SW 1271 (cell line): ENCODE results near the gene ZNF276.
"Not testable (repeated sequence)": the region's sequence is repeated elsewhere in the genome, so short reads cannot be mapped to it uniquely, and the experiment has no call there.

Experiments used
- DNase-seq, 2 experiments: peaks; one replicate each; lab custom pipeline; 2025; lab: John Stamatoyannopoulos, UW

Gene ZNF276

DNA sequence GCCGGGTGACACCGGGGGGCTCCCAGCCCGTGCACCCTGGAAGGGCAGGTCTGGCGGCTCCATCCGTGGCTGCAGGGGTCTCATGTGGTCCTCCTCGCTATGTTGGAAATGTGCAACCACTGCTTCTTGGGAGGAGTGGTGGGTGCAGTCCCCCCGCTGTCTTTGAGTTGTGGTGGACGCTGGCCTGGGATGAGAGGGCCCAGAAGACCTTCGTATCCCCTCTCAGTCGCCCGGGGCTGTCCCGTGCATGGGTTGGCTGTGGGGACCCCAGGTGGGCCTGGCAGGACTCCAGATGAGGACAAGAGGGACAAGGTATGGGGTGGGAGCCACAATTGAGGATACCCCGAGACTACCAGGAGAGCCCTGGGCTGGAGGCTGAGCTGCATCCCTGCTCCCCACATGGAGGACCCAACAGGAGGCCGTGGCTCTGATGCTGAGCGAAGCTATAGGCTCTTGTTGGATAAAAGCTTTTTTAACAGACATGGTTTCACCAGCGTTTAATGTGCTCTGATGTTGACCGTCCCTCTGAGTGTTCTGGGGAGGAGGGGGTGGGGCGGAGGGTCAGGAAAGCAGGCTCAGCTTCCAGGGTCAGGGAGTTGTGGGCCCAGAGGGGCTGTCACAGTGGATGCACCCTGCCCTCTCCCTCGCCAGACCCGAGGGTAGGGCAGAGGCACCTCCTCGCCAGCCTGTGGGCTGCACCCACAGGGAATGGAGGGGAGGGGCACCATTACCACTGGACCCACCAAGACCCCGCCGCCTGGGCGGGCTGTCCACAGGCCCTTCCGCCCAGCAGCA is 25.3 kb upstream of the ZNF276 start:
- no peak for DNase-seq

- DNase-seq: no peak
Measured at GRCh38 chr16:89696670-89697128, 24.6 kb upstream of the ZNF276 start.

GRCh38 chr16:89697161-89697615 is 24.1 kb upstream of the ZNF276 start:
- DNase-seq: no peak

- no peak for DNase-seq
Measured at GRCh38 chr16:89697616-89698331, 23.6 kb upstream of the ZNF276 start.

- DNase-seq: not testable (repeated sequence)
Measured at GRCh38 chr16:89698717-89699116, 22.6 kb upstream of the ZNF276 start.

- not testable (repeated sequence) for DNase-seq
Measured at GRCh38 chr16:89699629-89700099, 21.7 kb upstream of the ZNF276 start.

DNA sequence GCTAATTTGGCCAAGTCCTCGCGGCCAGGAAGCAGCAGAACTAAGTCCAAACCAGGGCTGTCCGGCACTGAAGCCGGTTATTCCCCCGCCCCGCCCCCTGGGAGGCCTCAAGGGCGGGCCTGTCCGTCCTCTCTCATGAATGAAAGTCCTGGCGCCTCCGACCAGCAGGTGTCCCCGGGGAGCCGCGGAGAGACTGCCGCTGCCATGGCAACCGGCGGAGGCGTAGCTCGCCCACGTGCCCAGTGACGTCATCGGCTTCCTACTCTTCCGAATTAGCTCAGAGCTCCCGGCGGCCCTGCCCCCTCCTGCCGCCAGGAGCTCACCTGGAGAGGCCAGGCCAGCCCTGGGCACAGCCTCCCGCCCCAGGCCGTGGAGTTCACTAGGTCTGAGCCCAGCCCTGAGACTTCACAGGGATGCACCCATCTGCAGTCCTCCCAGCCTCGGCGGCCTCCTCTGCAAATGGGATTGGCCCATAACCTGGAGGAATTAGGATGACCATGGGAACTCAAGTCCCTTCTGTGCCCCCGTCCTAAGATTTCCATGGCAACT is 21.2 kb upstream of the ZNF276 start:
- DNase-seq: peak; percentile 97

- no peak for DNase-seq
Measured at GRCh38 chr16:89700649-89701424, 20.5 kb upstream of the ZNF276 start.

- peak; percentile 68 to 83 for DNase-seq
Measured at GRCh38 chr16:89701425-89702406, 19.6 kb upstream of the ZNF276 start, which contains the start of gene SPATA2L. Gene SPATA2L (minus strand): TSS chr16:89701705. CDS start chr16:89701232, 473 bp downstream.

- DNase-seq: no peak
Measured at GRCh38 chr16:89704281-89704680, 17.1 kb upstream of the ZNF276 start.

DNA sequence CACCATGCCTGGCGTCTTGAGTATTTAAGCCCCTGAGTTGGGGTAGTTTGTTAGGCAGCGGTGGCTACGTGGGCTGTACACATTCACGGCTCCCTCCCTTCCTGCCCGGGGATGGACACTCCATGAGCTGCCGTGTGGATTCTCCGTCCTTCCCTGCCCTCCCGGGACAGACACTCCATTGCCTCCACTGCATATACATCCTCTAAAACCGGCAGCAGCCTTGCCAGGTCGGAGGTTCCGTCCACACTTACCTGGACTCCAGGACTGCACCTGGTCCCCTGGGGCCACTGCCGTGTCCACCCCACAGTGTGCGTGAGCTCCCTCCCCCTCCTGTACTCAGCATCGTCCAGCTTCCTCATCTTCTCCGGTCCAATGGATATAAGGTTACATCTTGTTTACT is 16.3 kb upstream of the ZNF276 start:
- no peak for DNase-seq

- no peak for DNase-seq
Measured at GRCh38 chr16:89706518-89707260, 14.6 kb upstream of the ZNF276 start.

DNA sequence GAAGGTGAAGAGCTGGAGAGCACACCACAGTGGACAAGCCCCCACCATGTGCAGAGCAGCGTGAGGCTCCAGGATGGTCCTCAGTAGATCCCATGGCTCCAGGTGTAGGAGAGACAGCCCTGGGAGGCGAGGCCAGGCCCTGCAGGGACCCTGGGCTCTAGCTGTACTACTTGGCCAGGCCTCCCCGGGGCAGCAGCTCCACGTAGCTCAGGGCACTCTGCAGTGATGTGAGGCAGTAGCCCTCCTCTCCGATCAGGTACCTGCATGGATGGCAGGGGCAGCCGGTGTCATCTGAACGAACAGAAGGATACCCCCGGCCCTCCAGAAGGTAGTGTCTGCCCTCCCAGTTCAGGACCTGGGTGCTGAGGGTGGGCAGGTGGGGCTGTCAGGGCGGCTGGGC is 13.6 kb upstream of the ZNF276 start:
- DNase-seq: no peak

DNA sequence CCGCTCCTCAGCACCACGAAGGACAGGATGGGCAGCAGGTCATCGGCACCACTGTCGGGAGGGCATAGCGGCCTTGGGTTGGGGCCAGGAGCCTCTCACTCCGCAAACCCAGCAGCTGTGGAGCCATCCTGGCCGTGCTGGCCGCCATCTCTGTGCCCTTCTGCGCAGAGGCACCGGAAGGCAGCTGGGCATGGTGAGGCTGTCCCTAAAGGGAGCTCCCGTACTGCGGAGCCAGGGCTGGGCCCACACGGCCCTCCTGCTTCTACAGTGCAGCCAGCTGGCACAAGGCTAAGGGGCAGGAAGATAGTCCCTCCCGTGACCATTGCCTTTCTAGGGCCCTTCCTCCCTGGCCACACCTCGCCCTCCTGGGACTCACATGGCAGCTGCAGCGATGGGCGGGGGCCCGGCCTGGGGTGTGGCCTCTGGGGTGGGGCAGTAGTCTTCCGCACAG is 12.8 kb upstream of the ZNF276 start:
- DNase-seq: no peak

DNA sequence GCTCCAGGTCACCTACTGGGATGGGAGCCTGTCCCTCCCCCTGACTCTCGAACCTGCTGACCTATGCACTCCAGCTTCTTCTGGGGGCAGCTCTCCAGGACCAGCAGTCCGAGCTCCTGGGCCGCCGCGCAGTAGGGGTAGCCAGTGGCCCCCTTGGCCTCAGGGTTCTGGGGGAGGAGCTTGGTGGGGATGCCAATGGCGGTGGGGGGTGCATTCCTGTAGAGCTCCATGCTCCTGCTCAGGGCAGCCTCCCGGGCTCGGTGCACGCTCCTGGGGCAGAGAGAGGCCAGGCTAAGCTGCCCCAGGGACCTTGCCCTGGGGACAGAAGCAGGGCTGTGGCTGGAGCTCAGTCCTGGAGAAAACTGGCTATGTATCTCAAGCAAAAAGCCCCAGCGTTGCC is 12.2 kb upstream of the ZNF276 start:
- DNase-seq: no peak

GRCh38 chr16:89709716-89710432 is 11.5 kb upstream of the ZNF276 start:
- no peak for DNase-seq

- DNase-seq: no peak
Measured at GRCh38 chr16:89710709-89711564, 10.4 kb upstream of the ZNF276 start.

DNA sequence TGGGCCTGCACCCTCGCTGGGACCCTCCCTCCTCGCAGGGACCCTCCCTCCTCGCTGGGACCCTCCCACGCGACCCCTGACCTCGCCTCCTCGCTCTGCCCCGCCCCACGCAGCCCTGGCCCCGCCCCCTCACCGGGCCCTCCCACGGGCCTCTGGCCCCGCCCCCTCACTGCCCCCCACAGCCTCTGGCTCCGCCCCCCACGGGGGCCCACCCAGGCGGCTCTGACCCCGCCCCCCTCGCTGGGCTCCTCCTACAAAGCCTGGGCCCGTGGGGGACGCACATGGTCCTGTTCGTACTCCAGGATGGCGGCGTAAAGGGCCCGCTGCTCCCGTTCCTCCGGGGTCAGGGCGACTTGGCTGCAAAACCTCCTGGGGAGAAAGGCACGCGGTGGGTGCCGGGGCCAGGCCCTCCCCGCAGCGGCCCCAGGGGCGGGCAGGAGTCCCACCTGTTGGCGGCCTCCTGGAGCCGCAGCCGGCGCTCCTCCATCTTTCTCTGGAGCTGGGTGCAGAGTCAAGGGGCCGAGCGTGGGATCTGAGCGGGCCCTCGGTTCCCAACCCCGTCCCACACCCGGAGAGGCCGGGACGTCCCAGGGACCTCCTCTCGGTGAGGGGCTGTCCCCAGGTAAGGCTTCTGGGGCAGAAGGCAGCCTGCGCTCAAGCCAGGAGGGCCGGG is 9.6 kb upstream of the ZNF276 start:
- DNase-seq: peak in 1 of 2 experiments; percentile 65
